Erythroblast (primary cell): ENCODE results near the gene TSC22D4.

Experiments used
- GATA1 ChIP-seq: IDR thresholded peaks from 2 replicates; pipeline ENCODE4 v1.6.1; 2011; ENCODE audit warnings: low read depth, mild to moderate bottlenecking, control low read depth, low read length, moderate library complexity
- POLR2A ChIP-seq: IDR thresholded peaks from 2 replicates; pipeline ENCODE4 v1.6.1; 2011; ENCODE audit warnings: mild to moderate bottlenecking, low read length

GRCh38 chr7:100432053-100432452 lies 47.0 kb downstream of the TSC22D4 start:
- TF ChIP-seq POLR2A (peak; percentile 38), GATA1 (no peak)
